Activated T-helper 2 cell treated with anti-CD3 and anti-CD28 coated beads, Interferon-gamma antibody, Interleukin-2, Interleukin-4, amounts not matched to agents 10 μg/mL and 5 μg/mL and 100 μg/mL, durations not matched to agents 14 hours and 24 hours and 36 hours (primary cell): ENCODE measurements around the gene OR5AN1. TPM values are rescaled to one million over a fixed set of nuclear protein-coding genes. Genes with fewer than 3 reads are reported as not detected.
"Not testable (repeated sequence)": the region's sequence is repeated elsewhere in the genome, so short reads cannot be mapped to it uniquely, and the experiment has no call there.

ENCODE experiments used
- DNase-seq: peaks from one replicate; pipeline ENCODE4 v3.0.0; 2021; ENCODE audit warnings: low spot score
- H3K27ac Mint-ChIP-seq: one replicate; pipeline ENCODE4 v1.8.0; 2021; ENCODE audit warnings: mixed read lengths
- H3K27me3 Mint-ChIP-seq: one replicate; pipeline ENCODE4 v1.8.0; 2021; ENCODE audit warnings: low read depth, mixed read lengths
- H3K36me3 Mint-ChIP-seq: one replicate; pipeline ENCODE4 v1.8.0; 2021; ENCODE audit warnings: low read depth, mixed read lengths
- H3K4me1 Mint-ChIP-seq: one replicate; pipeline ENCODE4 v1.8.0; 2021; ENCODE audit warnings: low read depth, mixed read lengths
- H3K4me3 Mint-ChIP-seq: one replicate; pipeline ENCODE4 v1.8.0; 2021; ENCODE audit warnings: low read depth, mild to moderate bottlenecking, moderate library complexity, mixed read lengths
- H3K9me3 Mint-ChIP-seq: one replicate; pipeline ENCODE4 v1.8.0; 2021; ENCODE audit warnings: mixed read lengths
- intact Hi-C: fragments of 100-400 bp; cut with micrococcal nuclease; formaldehyde crosslinking; loops from one replicate; pipeline ENCODE4 v1.15.1; 2023
- total RNA-seq: library from RNA; stranded (reverse); gene quantifications from 2 replicates; pipeline ENCODE4 v1.2.3, GENCODE V29; 2022

OR5AN1 gene
- not detected in 2 replicates for total RNA-seq

- intact Hi-C loops, result no loop called here
- no peaks in the 10 kb centered on the region for H3K36me3 Mint-ChIP-seq
Observed at GRCh38 chr11:59358595-59358994, at the start of gene OR5AN1. Gene OR5AN1 (plus strand): TSS chr11:59358895. CDS start chr11:59364459, 5,564 bp downstream.

GRCh38 chr11:59335001-59335400, 23.7 kb upstream of the OR5AN1 start:
- Mint-ChIP-seq H3K27ac (no peak overlapping the region), H3K4me1 (no peaks in the 10 kb centered on the region)

More at GRCh38 chr11:59358595-59358994, at the start of gene OR5AN1:
- no peaks in the 10 kb centered on the region for H3K27me3 Mint-ChIP-seq
- H3K4me1 Mint-ChIP-seq, result no peaks in the 10 kb centered on the region
- no peak for DNase-seq
- H3K4me3 Mint-ChIP-seq, result no peak within 1 kb of the TSS
- no peaks in the 10 kb centered on the region for H3K9me3 Mint-ChIP-seq
- H3K27ac Mint-ChIP-seq, result no peak within 1 kb of the TSS

GRCh38 chr11:59336176-59336575, 22.5 kb upstream of the OR5AN1 start:
- Mint-ChIP-seq H3K4me1 (no peaks in the 10 kb centered on the region), H3K36me3 (no peaks in the 10 kb centered on the region), H3K4me3 (no peak overlapping the region), H3K27me3 (no peaks in the 10 kb centered on the region), H3K9me3 (no peaks in the 10 kb centered on the region), H3K27ac (no peak overlapping the region)
- intact Hi-C loops, result no loop called here
- DNase-seq, result no peak

More at GRCh38 chr11:59335001-59335400, 23.7 kb upstream of the OR5AN1 start:
- H3K4me3 Mint-ChIP-seq, result no peak overlapping the region
- intact Hi-C loops, result no loop called here
- no peaks in the 10 kb centered on the region for H3K36me3 Mint-ChIP-seq
- no peak for DNase-seq
- no peaks in the 10 kb centered on the region for H3K27me3 Mint-ChIP-seq
- H3K9me3 Mint-ChIP-seq, result no peaks in the 10 kb centered on the region

DNA sequence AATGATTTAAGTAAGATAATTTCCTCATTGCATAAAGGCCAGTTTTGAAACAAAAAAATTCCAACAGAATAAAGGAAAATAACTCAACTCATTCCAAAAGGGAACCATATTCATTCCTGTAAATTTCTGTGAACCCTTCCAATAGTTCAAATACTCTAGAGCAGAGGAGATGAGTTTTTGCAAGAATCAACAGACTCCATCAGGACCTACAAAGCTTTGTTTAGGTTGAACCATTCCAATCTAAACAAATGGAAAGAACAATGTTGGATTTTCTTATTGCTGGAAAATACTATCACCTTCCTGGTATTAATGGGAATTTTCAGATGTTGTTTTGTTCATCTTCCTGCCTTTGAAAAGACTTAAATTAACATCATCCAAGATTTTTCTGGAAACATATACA, 21.8 kb upstream of the OR5AN1 start:
- Mint-ChIP-seq H3K27ac (no peak overlapping the region), H3K36me3 (no peaks in the 10 kb centered on the region), H3K4me1 (no peaks in the 10 kb centered on the region), H3K27me3 (no peaks in the 10 kb centered on the region), H3K4me3 (no peak overlapping the region), H3K9me3 (no peaks in the 10 kb centered on the region)
- intact Hi-C loops, result no loop called here
- DNase-seq, result no peak

DNA sequence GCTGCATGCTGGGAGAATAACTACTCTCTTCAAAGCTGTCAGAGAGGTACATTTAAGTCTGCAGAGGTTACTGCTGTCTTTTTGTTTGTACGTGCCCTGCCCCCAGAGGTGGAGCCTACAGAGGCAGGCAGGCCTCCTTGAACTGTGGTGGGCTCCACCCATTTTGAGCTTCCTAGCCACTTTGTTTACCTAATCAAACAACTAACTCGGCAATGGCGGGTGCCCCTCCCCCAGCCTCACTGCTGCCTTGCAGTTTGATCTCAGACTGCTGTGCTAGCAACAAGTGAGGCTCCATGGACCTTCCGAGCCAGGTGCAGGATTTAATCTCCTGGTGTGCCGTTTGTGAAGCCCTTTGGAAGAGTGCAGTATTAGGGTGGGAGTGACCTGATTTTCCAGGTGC, 9.0 kb upstream of the OR5AN1 start:
- H3K27ac Mint-ChIP-seq, H3K4me1 Mint-ChIP-seq, intact Hi-C loops: not testable (repeated sequence)

DNA sequence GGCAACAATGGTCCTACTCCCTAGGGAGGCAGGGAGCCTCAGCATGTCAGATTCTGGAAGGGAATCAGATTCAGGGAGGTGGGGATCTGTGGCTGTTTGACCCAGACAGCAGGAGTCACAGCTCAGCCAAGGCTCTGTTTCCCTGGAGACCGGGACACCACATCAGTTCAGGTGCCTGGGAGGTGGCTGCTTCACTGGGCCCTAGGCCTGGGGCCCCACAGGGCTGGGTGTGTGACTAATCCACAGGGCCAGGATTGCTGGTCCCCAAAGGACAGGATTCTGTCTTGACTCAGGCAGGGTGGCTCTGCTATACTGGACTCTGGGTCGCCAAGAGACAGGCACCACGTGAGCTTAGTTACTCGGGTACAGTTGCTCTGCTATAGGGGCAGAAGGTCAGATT, 3.5 kb upstream of the OR5AN1 start:
- intact Hi-C loops, result no loop called here
- no peaks in the 10 kb centered on the region for H3K36me3 Mint-ChIP-seq
- no peak overlapping the region for H3K4me3 Mint-ChIP-seq
- H3K9me3 Mint-ChIP-seq, result no peaks in the 10 kb centered on the region
- DNase-seq, result no peak
- H3K4me1 Mint-ChIP-seq, result no peaks in the 10 kb centered on the region
- no peaks in the 10 kb centered on the region for H3K27me3 Mint-ChIP-seq
- H3K27ac Mint-ChIP-seq, result no peak overlapping the region

More for the DNA sequence above, 9.0 kb upstream of the OR5AN1 start:
- not testable (repeated sequence) for H3K27me3 Mint-ChIP-seq, H3K4me3 Mint-ChIP-seq, H3K36me3 Mint-ChIP-seq, DNase-seq, H3K9me3 Mint-ChIP-seq

- H3K36me3 Mint-ChIP-seq, result no peaks in the 10 kb centered on the region
- no peak overlapping the region for H3K27ac Mint-ChIP-seq
- no peaks in the 10 kb centered on the region for H3K9me3 Mint-ChIP-seq
- no peak overlapping the region for H3K4me3 Mint-ChIP-seq
- H3K4me1 Mint-ChIP-seq, result no peaks in the 10 kb centered on the region
- intact Hi-C loops, result no loop called here
- DNase-seq, result no peak
- no peaks in the 10 kb centered on the region for H3K27me3 Mint-ChIP-seq
Observed at GRCh38 chr11:59356561-59356960, 2.1 kb upstream of the OR5AN1 start.

- Mint-ChIP-seq H3K4me1 (no peaks in the 10 kb centered on the region), H3K4me3 (no peak overlapping the region), H3K27ac (no peak overlapping the region), H3K27me3 (no peaks in the 10 kb centered on the region), H3K9me3 (no peaks in the 10 kb centered on the region), H3K36me3 (no peaks in the 10 kb centered on the region)
- intact Hi-C loops, result no loop called here
- DNase-seq, result no peak
Observed at GRCh38 chr11:59358020-59358419, 675 bp upstream of the OR5AN1 start.

DNA sequence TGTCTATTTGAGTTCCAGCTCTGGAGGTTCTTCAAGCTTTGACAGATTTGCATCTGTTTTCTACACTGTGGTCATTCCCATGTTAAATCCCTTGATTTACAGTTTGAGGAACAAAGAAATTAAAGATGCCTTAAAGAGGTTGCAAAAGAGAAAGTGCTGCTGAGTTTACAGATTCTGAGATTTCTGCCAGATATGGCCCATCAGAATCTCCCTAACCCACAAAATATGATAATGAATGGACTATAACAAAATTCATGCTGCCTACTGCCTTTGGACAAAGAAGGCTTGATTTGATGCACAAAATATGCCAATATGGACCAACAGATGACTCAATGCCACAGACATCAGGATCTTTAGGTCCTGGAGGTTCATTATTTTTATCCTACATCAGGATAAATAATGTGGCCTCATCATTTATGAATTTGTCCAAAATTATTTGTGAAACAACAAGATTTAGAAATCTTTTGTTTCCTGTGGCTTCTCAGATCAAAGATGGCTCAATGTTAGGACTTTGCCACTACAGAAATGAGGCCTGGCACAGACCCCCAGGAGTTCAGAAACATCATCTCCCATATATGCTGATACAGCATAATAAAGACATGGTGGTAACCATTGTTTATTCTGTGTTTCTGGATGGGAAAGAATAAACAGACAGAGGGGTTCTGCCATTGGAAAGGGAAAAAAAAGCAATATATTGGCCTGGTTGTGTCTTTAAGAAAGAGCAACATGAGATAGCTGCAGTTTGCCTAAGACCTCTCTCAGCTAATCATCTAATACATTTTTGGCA, 6.7 kb downstream of the OR5AN1 start:
- no peaks in the 10 kb centered on the region for H3K36me3 Mint-ChIP-seq
- intact Hi-C loops, result no loop called here
- H3K4me3 Mint-ChIP-seq, result no peak overlapping the region
- no peaks in the 10 kb centered on the region for H3K4me1 Mint-ChIP-seq
- peaks cover 3% of the 10 kb centered on the region for H3K9me3 Mint-ChIP-seq
- no peak for DNase-seq
- H3K27me3 Mint-ChIP-seq, result no peaks in the 10 kb centered on the region
- H3K27ac Mint-ChIP-seq, result no peak overlapping the region

DNA sequence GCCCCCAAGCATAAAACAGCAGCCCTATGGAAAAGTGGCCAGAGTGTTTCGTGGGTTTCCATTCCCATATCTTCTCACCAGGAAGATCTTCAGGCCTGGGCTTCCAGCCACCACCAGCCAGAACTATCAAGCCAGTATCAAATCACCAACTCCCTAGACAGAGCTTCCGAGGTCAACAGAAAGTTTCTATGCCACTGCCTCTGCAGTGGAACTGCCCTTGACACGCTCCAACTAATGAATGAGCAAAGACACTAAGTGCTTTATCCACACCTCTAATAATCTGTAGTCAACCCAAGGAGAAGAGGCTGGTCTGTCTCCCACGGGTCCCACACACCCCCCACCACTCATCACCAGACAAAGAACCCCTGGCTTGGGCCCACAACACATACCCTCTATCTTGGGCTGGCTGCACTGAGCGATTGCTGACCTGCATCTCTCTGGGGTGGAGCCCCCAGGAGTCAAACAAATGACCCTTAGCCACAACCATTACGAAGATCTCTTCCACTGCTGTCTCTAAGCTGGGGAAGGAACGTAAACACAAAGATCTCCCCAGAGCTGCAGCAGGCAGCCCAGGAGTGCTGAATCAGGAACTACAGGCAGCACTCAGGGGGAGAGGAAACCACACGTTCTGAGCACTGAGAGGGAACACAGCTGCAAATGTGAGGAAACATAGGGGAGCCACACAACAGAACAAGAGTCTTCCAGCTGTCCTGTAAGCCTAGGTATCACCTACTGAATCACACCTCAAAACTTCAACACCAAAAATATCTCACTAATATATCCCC, 9.7 kb downstream of the OR5AN1 start:
- Mint-ChIP-seq H3K27ac (no peak overlapping the region), H3K4me3 (no peak overlapping the region), H3K36me3 (no peaks in the 10 kb centered on the region), H3K9me3 (peaks cover 10% of the 10 kb centered on the region), H3K4me1 (no peaks in the 10 kb centered on the region), H3K27me3 (no peaks in the 10 kb centered on the region)
- no peak for DNase-seq
- intact Hi-C loops, result no loop called here

- not testable (repeated sequence) for H3K36me3 Mint-ChIP-seq
Observed at GRCh38 chr11:59372324-59372723, 13.6 kb downstream of the OR5AN1 start.

GRCh38 chr11:59380263-59381059, 21.8 kb downstream of the OR5AN1 start:
- H3K4me3 Mint-ChIP-seq, result no peak overlapping the region
- H3K27me3 Mint-ChIP-seq, result no peaks in the 10 kb centered on the region
- H3K27ac Mint-ChIP-seq, result no peak overlapping the region
- H3K4me1 Mint-ChIP-seq, result no peaks in the 10 kb centered on the region
- H3K9me3 Mint-ChIP-seq, result no peaks in the 10 kb centered on the region
- intact Hi-C loops, result no loop called here
- H3K36me3 Mint-ChIP-seq, result no peaks in the 10 kb centered on the region
- no peak for DNase-seq

More at GRCh38 chr11:59372324-59372723, 13.6 kb downstream of the OR5AN1 start:
- H3K27ac Mint-ChIP-seq, H3K27me3 Mint-ChIP-seq, intact Hi-C loops, H3K9me3 Mint-ChIP-seq, DNase-seq, H3K4me1 Mint-ChIP-seq, H3K4me3 Mint-ChIP-seq: not testable (repeated sequence)
